SK-N-SH (cell line): ENCODE data around the gene GBX2. TPM values are rescaled to one million over a fixed set of nuclear protein-coding genes. Genes with fewer than 3 reads are reported as not detected.

Experiments
- CTCF ChIA-PET: fragments of 300-600, 350-600 bp; formaldehyde crosslinking; extraction: SDS; loops from one replicate; lab custom pipeline; 2021; lab: Yijun Ruan, JAX
- POLR2A ChIA-PET: fragments of 350-600 bp; sonication (Branson Sonifier 250); formaldehyde crosslinking; extraction: SDS; loops from one replicate; lab custom pipeline; 2020; ENCODE audit warnings: antibody characterized with exemption, inconsistent platforms; lab: Yijun Ruan, JAX
- DNase-seq: peaks from one replicate; pipeline ENCODE4 v3.0.0; 2012
- H2AFZ ChIP-seq: fragments of 200-600 bp; sonication (generic); 2 replicates; pipeline ENCODE4 v1.8.1; 2016; ENCODE audit warnings: antibody characterized with exemption, mild to moderate bottlenecking, low read depth
- H3F3A ChIP-seq: fragments of 200-600 bp; sonication (generic); replicated peaks from 2 replicates; pipeline ENCODE3; 2016; ENCODE audit warnings: antibody characterized with exemption, mild to moderate bottlenecking; ENCODE audit not compliant: insufficient read depth
- H3K27ac ChIP-seq, 2 experiments: fragments of 200-500 bp in 1 of 2; fragments of 200-600 bp in 1 of 2; sonication (Bioruptor generic) in 1 of 2; sonication (generic), shearing (Covaris generic) in 1 of 2; 2 replicates each; pipeline versions ENCODE4 v1.5.1 to v1.6.1; 2014 to 2016; ENCODE audit warnings: low read depth in 2 of 2, inconsistent platforms in 1 of 2, low read length in 1 of 2, mild to moderate bottlenecking in 1 of 2, mixed read lengths in 1 of 2
- H3K27me3 ChIP-seq: fragments of 200-600 bp; sonication (generic), shearing (Covaris generic); 2 replicates; pipeline ENCODE4 v1.6.1; 2016; ENCODE audit warnings: mixed run types; ENCODE audit not compliant: insufficient read depth
- H3K36me3 ChIP-seq, 2 experiments: fragments of 200-500 bp in 1 of 2; fragments of 200-600 bp in 1 of 2; sonication (Bioruptor generic) in 1 of 2; sonication (generic) in 1 of 2; replicated peaks in 1 of 2; 2 replicates each; pipeline versions ENCODE3 to v1.5.1; 2014 to 2016; ENCODE audit warnings: low read length in 1 of 2, mild to moderate bottlenecking in 1 of 2; ENCODE audit not compliant: insufficient read depth in 2 of 2, control insufficient read depth in 1 of 2
- H3K4me1 ChIP-seq, 2 experiments: fragments of 200-500 bp in 1 of 2; fragments of 200-600 bp in 1 of 2; sonication (Bioruptor generic) in 1 of 2; sonication (generic), shearing (Covaris generic) in 1 of 2; 2 replicates each; pipeline versions ENCODE4 v1.5.1 to v1.6.1; 2014 to 2016; ENCODE audit warnings: low read depth in 1 of 2, low read length in 1 of 2, mixed run types in 1 of 2; ENCODE audit not compliant: insufficient read depth in 2 of 2, control insufficient read depth in 1 of 2
- H3K4me2 ChIP-seq: fragments of 200-600 bp; sonication (generic), shearing (Covaris generic); 2 replicates; pipeline ENCODE4 v1.6.1; 2017; ENCODE audit warnings: mixed run types
- H3K4me3 ChIP-seq, 2 experiments: fragments of 200-500 bp in 1 of 2; fragments of 200-600 bp in 1 of 2; sonication (Bioruptor generic) in 1 of 2; sonication (generic), shearing (Covaris generic) in 1 of 2; 2 replicates each; pipeline versions ENCODE4 v1.5.1 to v1.8.1; 2014 to 2016; ENCODE audit warnings: low read depth in 2 of 2, inconsistent platforms in 1 of 2, low read length in 1 of 2, mild to moderate bottlenecking in 1 of 2, mixed read lengths in 1 of 2, moderate library complexity in 1 of 2
- H3K79me2 ChIP-seq: fragments of 200-600 bp; sonication (generic); 2 replicates; pipeline ENCODE4 v1.8.1; 2017; ENCODE audit warnings: mild to moderate bottlenecking; ENCODE audit not compliant: insufficient read depth
- H3K9ac ChIP-seq: fragments of 200-600 bp; sonication (generic); 2 replicates; pipeline ENCODE4 v1.6.1; 2017; ENCODE audit warnings: mixed run types
- H3K9me2 ChIP-seq: fragments of 200-600 bp; sonication (generic); 2 replicates; pipeline ENCODE4 v1.6.1; 2017; ENCODE audit warnings: mixed run types
- H3K9me3 ChIP-seq: fragments of 200-600 bp; sonication (generic); 2 replicates; pipeline ENCODE4 v1.6.1; 2017; ENCODE audit warnings: mixed run types, mild to moderate bottlenecking, moderate library complexity
- H4K20me1 ChIP-seq: fragments of 200-600 bp; sonication (generic); 2 replicates; pipeline ENCODE4 v1.6.1; 2017; ENCODE audit warnings: mild to moderate bottlenecking, mixed run types; ENCODE audit not compliant: insufficient read depth
- ELF1 ChIP-seq: IDR thresholded peaks from 2 replicates; pipeline ENCODE4 v1.4.0; 2012
- FOSL2 ChIP-seq: IDR thresholded peaks from 2 replicates; pipeline ENCODE4 v1.4.0; 2012; ENCODE audit warnings: low read depth, mild to moderate bottlenecking, moderate library complexity, borderline replicate concordance
- FOXJ3 ChIP-seq: sonication (generic); formaldehyde crosslinking; IDR thresholded peaks from 2 replicates; pipeline ENCODE4 v1.5.1; 2020; ENCODE audit warnings: mild to moderate bottlenecking, missing genetic modification reagents
- FOXM1 ChIP-seq: IDR thresholded peaks from 2 replicates; pipeline ENCODE4 v1.4.0; 2012; ENCODE audit warnings: low read depth, mild to moderate bottlenecking
- GATA2 ChIP-seq: sonication (generic); formaldehyde crosslinking; IDR thresholded peaks from 2 replicates; pipeline ENCODE4 v1.5.0; 2020; ENCODE audit warnings: mild to moderate bottlenecking, missing genetic modification reagents
- JUND ChIP-seq: IDR thresholded peaks from 2 replicates; pipeline ENCODE4 v1.4.0; 2012
- MEF2A ChIP-seq: IDR thresholded peaks from 2 replicates; pipeline ENCODE4 v1.4.0; 2012; ENCODE audit warnings: low read depth, borderline replicate concordance
- MXI1 ChIP-seq: IDR thresholded peaks from 2 replicates; pipeline ENCODE4 v1.6.1; 2012; ENCODE audit warnings: mild to moderate bottlenecking, low read depth, low read length, improper control_type of control experiment
- NFIC ChIP-seq: IDR thresholded peaks from 2 replicates; pipeline ENCODE4 v1.4.0; 2012; ENCODE audit warnings: borderline replicate concordance
- NRF1 ChIP-seq: IDR thresholded peaks from 2 replicates; pipeline ENCODE4 v1.6.1; 2012; ENCODE audit warnings: low read depth, mild to moderate bottlenecking, low read length
- RAD21 ChIP-seq: IDR thresholded peaks from 2 replicates; pipeline ENCODE4 v1.6.1; 2012; ENCODE audit warnings: mild to moderate bottlenecking, low read length
- RCOR1 ChIP-seq: fragments of 150-350 bp; IDR thresholded peaks from 2 replicates; pipeline ENCODE4 v1.6.1; 2017; ENCODE audit warnings: antibody characterized with exemption, low read length
- RFX5 ChIP-seq: IDR thresholded peaks from 2 replicates; pipeline ENCODE4 v1.6.1; 2012; ENCODE audit warnings: mild to moderate bottlenecking, improper control_type of control experiment, low read length
- RXRA ChIP-seq: IDR thresholded peaks from 2 replicates; pipeline ENCODE4 v1.4.0; 2012; ENCODE audit warnings: low read depth, mild to moderate bottlenecking, borderline replicate concordance
- TAF1 ChIP-seq: IDR thresholded peaks from 2 replicates; pipeline ENCODE4 v1.6.1; 2012; ENCODE audit warnings: low read depth, mild to moderate bottlenecking, low read length, moderate library complexity, borderline replicate concordance
- WGBS: methylation state at CpG from one replicate; pipeline ENCODE4 v1.1.6; 2017; ENCODE audit warnings: low lambda C conversion rate; 5-methylcytosine and 5-hydroxymethylcytosine counted together
- polyA plus RNA-seq, 3 experiments: library from polyadenylated mRNA; depleted of rRNA; stranded (reverse); fragments of >200 nt; gene quantifications; 2 replicates each; pipeline ENCODE4 v1.2.3, GENCODE V29; 2012
- TF ChIP-seq, protein P1 (sequence below): IDR thresholded peaks from 2 replicates; pipeline ENCODE4 v1.4.0; 2012; ENCODE audit warnings: low read depth, borderline replicate concordance

GBX2 gene
- polyA plus RNA-seq, 1 of the 3 experiments (the other 2 are of a cell fraction) = 0.16 TPM

- TF ChIP-seq MXI1 (no peak), RXRA (no peak), FOXJ3 (no peak)
These were observed 1.3 kb downstream of the GBX2 start (continued) for GRCh38 chr2:236166796-236167296.

GRCh38 chr2:236165842-236166795 lies 2.1 kb downstream of the GBX2 start:
- peak overlapping the region; percentile 17 to 60; a peak in 3 of 4 replicates for H3K4me3 ChIP-seq
- H3K4me2 ChIP-seq = peak overlapping the region; percentile 81
- H3K4me1 ChIP-seq = peaks cover 0 to 12% of the 10 kb centered on the region in 2 experiments; a peak in 2 of 4 replicates
- H3K9me3 ChIP-seq = no peaks in the 10 kb centered on the region
- H3F3A ChIP-seq = no peaks in the 10 kb centered on the region
- TF ChIP-seq, protein P1, sequence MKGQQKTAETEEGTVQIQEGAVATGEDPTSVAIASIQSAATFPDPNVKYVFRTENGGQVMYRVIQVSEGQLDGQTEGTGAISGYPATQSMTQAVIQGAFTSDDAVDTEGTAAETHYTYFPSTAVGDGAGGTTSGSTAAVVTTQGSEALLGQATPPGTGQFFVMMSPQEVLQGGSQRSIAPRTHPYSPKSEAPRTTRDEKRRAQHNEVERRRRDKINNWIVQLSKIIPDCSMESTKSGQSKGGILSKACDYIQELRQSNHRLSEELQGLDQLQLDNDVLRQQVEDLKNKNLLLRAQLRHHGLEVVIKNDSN = no peak
- TF ChIP-seq NRF1 (no peak), RCOR1 (no peak), TAF1 (no peak), GATA2 (CRISPR knock-in tag) (no peak), JUND (no peak), FOXM1 (no peak), MEF2A (no peak), FOSL2 (no peak), ELF1 (no peak), FOXJ3 (no peak), NFIC (no peak), RAD21 (no peak), RFX5 (no peak)
- H3K27ac ChIP-seq = no peak overlapping the region
- peaks cover 69% of the 10 kb centered on the region for H3K27me3 ChIP-seq
- peak; percentile 48 for DNase-seq
- H3K9me2 ChIP-seq = no peaks in the 10 kb centered on the region
- ChIA-PET POLR2A (no interaction called here), CTCF (interaction anchor here (1.5 to 2.6 kb wide), 5 partner anchors 10 to 400 kb away, joined by 6 to 28 read pairs (median 10); no protein-coding TSS in a partner anchor)
- 28% methylated on average over 40 of the region's 58 CpGs for WGBS
- no peaks in the 10 kb centered on the region for H3K36me3 ChIP-seq
- H4K20me1 ChIP-seq = no peaks in the 10 kb centered on the region
- no peaks in the 10 kb centered on the region for H3K79me2 ChIP-seq
- H3K9ac ChIP-seq = no peak overlapping the region
- H2AFZ ChIP-seq = no peak overlapping the region
